ENCODE results near the gene CEPT1.
"Not testable (repeated sequence)": the region's sequence is repeated elsewhere in the genome, so short reads cannot be mapped to it uniquely, and the experiment has no call there.

The CEPT1 gene

GRCh38 chr1:111212634-111213335 is 72.8 kb downstream of the CEPT1 start:
- DNase-seq, result no peak

- no peak for DNase-seq
These were observed 73.4 kb downstream of the CEPT1 start for GRCh38 chr1:111213412-111213811.

- no peak for DNase-seq
These were observed 74.2 kb downstream of the CEPT1 start for GRCh38 chr1:111214074-111214801.

- no peak for DNase-seq
These were observed 74.9 kb downstream of the CEPT1 start for GRCh38 chr1:111214884-111215283.

GRCh38 chr1:111215285-111215684 is 75.3 kb downstream of the CEPT1 start:
- DNase-seq, result not testable (repeated sequence)

- DNase-seq, result no peak
These were observed 76.7 kb downstream of the CEPT1 start for GRCh38 chr1:111216751-111217150.

- no peak for DNase-seq
These were observed 77.3 kb downstream of the CEPT1 start for GRCh38 chr1:111217183-111217910.

- DNase-seq, result no peak
These were observed 78.9 kb downstream of the CEPT1 start for GRCh38 chr1:111218701-111219556.

GRCh38 chr1:111219557-111220286 is 79.7 kb downstream of the CEPT1 start:
- DNase-seq, result no peak

- DNase-seq, result no peak
These were observed 80.4 kb downstream of the CEPT1 start for GRCh38 chr1:111220302-111220890.

GRCh38 chr1:111221276-111221632 is 81.2 kb downstream of the CEPT1 start:
- no peak for DNase-seq

- DNase-seq, result no peak
These were observed 81.7 kb downstream of the CEPT1 start for GRCh38 chr1:111221633-111222291.

- no peak for DNase-seq
These were observed 82.5 kb downstream of the CEPT1 start for GRCh38 chr1:111222308-111223125.

GRCh38 chr1:111223126-111223685 is 83.2 kb downstream of the CEPT1 start:
- no peak for DNase-seq

GRCh38 chr1:111225091-111225490 is 85.1 kb downstream of the CEPT1 start:
- DNase-seq, result no peak

- DNase-seq, result no peak
These were observed 85.8 kb downstream of the CEPT1 start for GRCh38 chr1:111225717-111226400.

GRCh38 chr1:111227434-111227833 is 87.4 kb downstream of the CEPT1 start, which contains the start of gene CHI3L2:
Gene CHI3L2 (plus strand): TSS chr1:111227713. CDS start chr1:111227730, 17 bp downstream.
- DNase-seq, result no peak

- no peak for DNase-seq
These were observed 88.1 kb downstream of the CEPT1 start for GRCh38 chr1:111227851-111228747.

All from activated gamma-delta T cell (primary cell).